HG03520 (cell line): ENCODE measurements around the gene SDCCAG8.
"Not testable (repeated sequence)": the region's sequence is repeated elsewhere in the genome, so short reads cannot be mapped to it uniquely, and the experiment has no call there.

ENCODE experiments used
- ATAC-seq: cut with Tn5 transposase; IDR thresholded peaks from one replicate; pipeline ENCODE4 v1.9.1; 2021; ENCODE audit warnings: mild to moderate bottlenecking, moderate library complexity; ENCODE audit not compliant: unreplicated experiment

The SDCCAG8 gene

DNA sequence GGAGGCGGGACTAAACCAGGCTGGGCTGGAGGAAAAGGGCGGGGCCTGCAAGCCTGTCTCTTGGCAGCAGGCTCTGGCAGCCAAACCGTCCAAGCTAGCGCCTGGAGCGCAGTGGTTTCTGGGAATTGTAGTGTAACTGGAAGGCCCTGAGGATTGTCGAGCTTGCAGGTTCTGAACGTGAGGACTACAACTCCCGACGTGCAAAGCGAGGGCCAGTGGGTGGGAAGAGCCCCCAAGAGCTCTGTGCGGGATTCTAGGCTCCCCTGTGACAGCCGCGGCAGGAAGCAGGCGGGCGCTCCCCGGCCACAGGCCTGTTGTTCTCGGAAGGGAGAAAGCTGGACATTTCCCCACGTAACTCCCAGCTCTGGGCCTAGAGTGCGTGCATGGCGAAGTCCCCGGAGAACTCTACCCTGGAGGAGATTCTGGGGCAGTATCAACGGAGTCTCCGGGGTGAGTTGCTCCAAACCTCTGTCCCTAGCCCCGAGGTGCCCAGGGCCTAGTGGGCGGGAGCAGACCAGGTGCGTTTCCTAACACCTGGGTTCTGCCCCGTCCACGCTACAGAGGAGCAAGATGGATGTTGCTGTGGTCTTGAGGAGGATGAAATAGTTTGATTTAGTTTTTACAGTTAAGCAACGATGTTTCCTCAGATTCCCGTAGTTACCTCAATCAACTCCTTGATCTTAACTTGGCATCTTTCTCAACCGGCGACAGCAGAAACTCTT is at the start of gene SDCCAG8:
SDCCAG8 (plus strand) TSS at position 251 of the 722 bp plus-strand sequence; CDS start at position 384, 133 bp downstream.
- peak; percentile 63 for ATAC-seq

DNA sequence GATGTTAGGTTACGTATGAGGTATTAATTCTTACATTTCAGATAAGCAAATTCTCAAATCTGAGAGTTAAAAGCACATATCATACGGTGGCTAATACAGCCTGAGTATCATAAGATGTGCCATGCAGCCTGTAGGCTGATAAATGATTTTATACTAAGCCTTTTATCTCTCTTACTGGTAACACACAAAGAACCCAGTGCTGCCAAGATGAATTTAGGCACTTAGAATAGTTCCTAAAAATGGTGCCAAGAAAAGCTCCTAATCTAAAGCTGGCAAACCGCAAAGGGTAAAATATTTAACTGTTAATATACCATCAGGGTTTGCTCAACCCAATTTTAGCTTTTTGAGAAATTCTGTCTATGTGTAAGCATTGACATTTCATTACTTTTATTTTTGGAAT is 43.9 kb upstream of the SDCCAG8 start:
- ATAC-seq, result not testable (repeated sequence)

DNA sequence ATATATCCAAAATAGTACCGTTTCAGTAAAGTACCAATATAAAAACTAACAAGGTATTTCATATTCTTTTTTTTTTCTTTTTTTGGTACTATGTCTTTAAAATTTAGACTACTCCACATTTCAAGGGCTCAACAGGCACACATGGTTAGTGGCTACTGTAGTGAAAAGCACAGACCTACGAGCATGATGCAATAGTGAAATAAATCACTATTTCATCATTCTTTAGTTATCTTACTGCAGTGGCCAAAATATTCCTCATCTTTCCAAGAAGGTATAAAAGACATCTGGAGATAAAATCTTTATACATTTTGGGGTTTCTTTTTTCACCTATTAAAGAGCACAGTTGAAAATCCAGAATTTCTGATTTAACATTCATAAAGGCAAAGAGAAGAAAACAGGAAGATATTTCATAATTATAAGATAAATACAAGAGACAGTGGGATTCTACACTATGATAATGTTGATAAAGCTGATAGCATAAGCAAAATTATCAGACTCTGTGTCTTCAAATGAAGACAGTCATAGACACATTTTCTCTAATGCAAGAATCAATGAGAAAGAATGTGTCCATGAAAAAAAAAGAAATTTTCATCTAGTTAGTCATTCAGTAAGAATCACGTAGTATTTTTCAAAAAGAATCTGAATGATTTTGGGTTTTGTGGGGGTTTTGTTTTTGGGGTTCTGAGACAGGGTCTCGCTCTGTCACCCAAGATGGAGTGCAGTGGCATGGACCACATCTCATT is 42.6 kb upstream of the SDCCAG8 start:
- ATAC-seq, result no peak

DNA sequence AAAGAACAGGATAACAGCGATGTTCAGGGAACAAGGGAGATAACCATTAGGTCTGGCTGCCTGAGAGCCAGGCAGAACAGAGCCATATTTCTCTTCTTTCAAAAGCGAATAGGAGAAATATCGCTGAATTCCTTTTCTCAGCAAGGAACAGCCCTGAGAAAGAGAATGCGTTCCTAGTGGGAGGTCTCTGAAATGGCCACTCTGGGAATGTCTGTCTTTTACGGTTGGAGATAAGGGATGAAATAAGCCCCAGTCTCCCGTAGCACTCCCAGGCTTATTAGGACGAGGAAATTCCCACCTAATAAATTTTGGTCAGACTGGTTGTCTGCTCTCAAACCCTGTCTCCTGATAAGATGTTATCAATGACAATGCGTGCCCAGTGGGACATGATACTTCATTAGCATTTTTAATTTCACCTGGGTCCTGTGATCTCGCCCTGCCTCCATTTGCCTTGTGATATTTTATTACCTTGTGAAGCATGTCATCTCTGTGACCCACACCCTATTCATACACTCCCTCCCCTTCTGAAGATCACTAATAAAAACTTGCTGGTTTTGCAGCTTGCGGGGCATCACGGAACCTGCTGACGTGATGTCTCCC is 40.5 kb upstream of the SDCCAG8 start:
- not testable (repeated sequence) for ATAC-seq

DNA sequence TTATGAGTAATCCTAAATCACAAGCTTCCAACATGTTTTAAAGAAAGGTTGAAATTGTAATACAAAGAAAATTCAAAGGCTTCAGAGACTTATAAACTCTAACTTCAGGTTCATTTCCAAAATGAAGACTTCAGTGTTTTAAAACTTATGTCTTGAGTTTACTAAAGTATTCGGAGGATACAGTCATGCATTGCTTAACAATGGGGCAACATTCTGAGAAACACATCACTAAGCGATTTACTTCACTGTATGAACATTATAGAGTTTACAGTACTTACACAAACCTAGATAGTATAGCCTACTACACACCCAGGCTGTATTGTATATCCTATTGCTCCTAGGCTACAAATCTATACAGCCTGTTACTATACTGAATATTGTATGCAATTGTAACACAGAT is 39.1 kb upstream of the SDCCAG8 start:
- ATAC-seq, result no peak

DNA sequence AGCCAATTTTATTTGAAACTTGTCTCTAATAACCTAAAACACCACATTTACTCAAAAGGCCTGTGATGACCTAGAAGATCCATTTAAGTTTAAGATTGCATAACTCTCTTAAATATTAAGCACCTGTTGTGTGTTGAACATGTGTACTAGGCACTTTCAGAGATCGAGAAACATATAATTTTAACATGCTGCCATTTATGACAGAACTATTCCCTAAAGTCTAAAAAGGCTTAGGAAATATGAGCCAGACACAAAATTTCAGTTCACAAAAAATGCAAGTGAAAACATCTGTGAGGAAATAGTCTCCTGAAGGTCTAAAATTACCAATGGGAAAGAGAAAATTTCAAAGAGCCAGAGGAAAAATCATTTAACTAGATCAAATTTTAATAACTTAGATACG is 38.5 kb upstream of the SDCCAG8 start:
- ATAC-seq, result no peak

DNA sequence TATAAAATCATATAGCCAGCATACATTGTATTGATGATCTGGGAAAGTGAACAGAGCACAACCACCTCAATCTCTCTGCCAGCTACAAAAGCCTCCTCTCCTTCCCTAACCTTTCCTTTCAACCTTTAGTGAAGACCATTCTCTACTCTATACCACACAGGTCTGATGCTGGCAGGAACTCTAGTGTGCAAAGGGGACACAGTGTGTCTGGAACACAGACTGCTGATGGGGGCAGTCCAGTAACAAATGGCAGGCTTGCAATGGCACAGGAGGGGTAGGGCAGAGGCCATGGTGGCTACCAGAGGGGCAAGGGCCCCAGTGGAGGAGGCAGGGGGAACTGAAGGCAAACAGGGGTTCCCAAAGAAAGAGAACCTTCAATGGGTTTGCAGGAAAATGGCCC is 37.8 kb upstream of the SDCCAG8 start:
- no peak for ATAC-seq

DNA sequence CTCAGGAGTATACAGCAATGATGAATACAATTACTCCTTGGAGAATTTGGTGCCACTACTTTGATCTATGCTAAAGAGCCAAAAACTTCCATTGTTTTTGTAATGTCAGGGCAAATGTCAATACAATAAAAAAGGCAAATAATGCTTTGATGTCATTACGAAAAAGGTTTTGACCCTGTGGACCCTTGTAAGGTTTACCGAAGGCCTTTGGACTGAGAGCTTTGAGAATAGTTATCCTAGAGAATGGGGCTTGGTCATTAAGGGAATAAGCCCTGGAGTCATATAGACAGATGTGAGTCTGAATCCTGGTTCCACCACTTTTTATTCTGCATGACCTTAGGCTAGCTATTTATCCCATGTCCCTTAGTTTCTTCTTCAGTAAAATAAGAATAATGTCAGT is 28.2 kb upstream of the SDCCAG8 start:
- no peak for ATAC-seq

DNA sequence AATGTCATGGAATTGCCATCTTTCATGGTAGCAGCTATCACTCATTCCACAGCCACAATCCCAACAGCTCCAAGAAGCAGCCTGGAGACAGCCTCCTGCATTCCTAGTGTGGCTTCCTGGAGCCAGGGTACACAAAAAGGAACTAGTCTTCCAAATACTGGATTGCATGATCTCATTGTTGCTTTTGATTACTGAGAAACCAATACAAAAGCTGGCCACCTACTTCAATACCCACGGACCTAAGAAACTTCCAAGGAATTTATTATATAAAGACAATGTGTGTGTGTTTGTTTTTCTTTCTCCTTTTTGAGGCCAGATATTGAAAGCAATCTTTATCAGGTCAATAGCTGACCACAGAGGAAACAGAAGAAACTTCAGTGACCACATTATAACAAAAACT is 26.3 kb upstream of the SDCCAG8 start:
- ATAC-seq, result no peak

DNA sequence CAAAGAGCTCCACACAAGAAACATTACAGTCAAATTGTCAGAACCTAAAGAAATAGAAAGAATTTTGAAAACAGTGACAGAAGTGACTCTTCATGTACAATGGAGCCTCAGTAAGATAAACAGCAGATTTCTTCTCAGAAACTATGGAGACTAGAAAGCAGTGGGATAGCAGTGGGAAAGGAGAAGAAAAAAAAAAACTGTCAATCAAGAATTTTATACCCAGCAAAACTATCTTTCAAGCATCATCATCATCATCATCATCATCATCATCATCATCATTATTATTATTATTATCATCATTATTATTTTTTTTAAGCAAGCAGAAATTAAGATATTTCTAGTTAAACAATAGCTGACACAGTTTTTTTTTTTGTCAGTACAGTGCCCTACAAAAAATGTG is 24.9 kb upstream of the SDCCAG8 start:
- no peak for ATAC-seq

DNA sequence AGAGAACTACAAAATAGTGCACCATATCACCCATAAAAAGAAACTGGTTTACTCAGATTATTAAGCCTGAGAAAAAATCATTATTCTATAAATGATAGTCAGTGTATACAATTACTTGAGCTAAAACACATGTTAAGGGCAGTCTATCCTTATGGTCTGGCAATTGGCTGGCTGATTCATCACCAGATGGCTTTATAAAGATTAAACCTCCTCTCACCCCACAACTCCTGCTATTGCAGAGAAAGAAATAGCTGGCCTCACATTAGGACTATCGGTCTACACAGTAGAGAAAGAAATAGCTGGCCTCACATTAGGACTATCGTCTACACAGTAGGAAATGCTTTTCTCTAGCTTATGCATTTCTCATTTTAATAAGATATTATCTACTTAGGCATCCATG is 21.9 kb upstream of the SDCCAG8 start:
- no peak for ATAC-seq

DNA sequence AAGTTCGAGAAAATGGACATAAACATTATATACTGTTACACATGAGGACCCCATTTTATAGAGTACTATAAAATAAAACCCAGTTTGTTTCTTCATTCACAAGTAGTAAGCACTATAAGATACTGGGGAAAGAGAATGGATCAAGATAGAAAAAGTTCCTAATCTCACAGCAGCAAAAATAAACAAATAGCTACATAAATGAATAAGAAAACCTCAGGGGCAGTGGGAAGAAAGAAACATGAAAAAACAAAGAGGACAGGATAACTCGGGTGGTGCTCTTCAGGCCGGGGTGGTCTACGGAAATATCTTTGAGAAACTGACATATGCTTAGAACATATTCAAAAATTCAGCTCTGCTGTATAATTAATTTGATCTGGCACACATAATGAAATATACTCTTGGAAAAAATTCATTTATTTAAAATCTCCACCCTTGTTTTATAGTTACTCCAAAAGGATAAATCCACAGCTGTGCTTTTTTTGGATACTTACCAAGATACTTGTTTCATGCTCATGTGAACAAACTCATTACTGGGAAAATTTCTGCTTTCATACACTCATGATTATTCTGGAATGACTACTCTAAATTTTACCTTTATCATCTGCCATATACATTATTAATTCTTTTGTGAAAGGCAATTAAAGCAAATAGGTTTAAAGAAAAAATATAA is 20.7 kb upstream of the SDCCAG8 start:
- ATAC-seq, result no peak

DNA sequence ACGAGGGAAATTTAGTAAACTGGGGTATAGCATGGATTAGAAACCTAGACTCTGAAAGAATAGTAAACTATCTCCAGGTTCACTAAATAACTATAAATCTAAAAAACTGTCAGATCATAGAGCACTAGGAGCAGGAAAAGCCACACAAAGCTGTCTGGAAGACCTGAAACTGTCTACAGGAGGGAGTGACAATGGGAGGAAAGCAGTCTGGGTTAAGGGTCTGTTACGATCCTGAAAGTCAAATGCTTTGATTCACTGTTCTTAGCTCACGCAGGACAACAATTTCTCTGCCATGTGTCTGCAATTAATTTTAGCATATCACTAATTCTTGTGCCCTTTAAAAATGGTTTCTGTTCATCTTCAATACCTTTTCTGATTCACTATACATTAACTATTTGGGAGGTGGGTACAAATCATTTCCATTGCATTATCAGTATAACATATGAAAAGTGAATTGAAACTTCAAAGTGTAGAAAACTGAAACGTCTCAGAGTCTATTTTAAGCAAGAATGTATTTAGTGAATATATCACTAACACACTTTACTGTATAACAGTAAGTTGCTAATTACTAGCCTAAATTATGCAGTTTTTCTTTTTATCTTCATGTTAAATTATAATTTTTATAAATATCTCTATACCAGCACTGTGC is 19.1 kb upstream of the SDCCAG8 start:
- ATAC-seq, result no peak

DNA sequence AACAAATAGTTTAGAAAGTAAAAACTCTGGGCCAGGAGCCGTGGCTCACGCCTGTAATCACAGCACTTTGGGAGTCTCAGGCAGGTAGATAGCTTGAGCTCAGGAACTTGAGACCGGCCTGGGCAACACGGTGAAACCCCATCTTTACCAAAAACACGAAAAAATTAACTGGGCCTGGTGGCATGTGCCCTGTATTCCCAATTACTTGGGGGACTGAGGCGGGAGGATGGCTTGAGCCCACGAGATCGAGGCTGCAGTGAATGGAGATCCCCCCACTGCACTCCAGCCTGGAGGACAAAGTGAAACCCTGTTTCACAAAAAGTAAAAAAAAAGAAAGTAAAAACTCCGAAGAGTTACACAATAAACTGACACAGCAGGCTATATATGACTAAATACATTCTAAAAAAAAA is 11.4 kb upstream of the SDCCAG8 start:
- peak; percentile 64 for ATAC-seq

DNA sequence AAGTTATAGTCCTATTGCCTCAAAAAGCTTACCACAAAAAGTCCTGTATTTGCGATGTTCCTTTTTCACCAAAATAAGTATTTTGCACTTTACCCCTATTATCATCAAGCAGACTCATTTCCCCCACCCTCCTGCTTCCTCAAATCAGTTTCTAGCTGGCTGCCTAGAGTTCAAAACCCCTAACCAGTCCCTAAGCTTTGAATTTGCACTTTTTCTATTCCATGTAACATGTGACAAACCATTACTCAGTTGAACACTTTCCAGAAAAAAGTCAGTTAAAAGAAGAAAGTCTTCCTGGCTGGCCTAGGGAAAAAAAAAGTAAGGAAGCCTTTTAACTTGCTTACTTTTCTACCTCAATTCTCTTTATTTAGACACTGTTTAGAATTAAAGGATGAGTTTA is 8.9 kb upstream of the SDCCAG8 start:
- no peak for ATAC-seq

DNA sequence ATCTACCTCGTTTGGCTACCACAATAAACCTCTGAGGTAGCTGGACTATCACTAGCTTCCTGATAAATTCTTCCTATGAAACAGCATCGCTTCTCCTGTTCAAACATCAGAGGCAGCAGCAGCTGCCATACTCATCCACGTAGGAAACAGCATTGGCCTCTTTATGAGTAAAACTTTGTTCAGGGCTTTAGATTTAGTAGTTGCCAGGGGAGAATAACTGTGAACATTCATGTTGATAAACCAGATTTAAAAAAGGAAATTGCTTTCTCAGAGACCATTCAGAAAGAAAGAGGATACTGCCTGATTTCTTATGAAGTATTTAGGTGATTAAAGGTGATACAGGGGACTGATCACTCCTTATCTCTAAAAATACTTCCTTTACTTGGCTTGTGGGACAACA is 7.9 kb upstream of the SDCCAG8 start:
- ATAC-seq, result no peak

DNA sequence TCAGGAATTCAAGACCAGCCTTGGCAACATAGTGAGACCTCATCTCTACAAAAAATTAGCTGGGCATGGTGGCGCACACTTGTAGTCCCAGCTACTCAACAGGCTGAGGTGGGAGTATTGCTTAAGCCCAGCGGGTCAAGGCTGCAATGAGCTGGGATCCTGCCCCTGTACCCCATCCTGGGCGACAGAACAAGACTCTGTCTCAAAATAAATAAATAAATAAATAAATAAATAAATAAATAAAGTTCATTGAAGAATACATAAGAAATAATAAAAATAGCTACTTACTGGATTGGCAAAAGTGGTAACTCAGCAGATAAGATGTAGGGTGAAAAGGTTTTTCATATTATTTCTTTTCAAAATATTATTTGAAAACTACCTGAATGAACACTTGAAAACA is 6.6 kb upstream of the SDCCAG8 start:
- ATAC-seq, result no peak

DNA sequence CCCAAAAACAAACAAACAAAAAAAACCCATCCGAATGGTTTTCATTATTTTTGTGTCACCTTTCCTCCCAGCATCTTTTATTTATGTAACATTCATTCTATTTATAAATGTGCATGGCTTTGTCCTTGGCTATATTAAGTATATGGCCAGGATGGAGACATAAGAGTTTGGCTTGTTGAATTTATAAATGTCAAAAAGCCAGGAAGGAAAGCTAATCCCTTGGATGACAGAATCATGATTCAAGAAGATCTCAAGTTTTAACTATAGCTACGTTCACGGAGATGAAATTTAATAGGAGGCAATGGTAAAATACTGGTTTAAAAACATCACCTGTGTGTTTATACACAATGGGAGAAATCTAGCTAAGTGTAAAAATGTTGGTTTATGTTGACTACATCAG is 5.7 kb upstream of the SDCCAG8 start:
- no peak for ATAC-seq

DNA sequence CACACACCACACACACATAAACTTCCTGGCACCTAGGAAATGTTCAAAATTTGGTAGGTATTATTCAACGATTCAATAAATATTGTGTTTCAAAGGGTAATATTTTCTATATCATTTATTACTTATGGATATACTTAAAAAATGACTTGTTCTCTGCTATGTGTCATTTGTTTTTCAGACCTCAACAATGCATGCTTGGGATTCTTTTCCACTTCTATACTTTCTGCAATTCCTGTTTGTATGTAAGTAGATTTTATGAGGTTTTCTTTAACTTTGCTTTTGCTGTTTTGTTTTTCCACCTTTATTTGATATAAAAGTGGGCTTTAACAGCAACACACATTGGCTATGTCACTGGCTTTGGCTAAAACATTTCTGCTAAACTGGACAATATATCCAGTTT is 4.3 kb upstream of the SDCCAG8 start:
- ATAC-seq, result no peak

DNA sequence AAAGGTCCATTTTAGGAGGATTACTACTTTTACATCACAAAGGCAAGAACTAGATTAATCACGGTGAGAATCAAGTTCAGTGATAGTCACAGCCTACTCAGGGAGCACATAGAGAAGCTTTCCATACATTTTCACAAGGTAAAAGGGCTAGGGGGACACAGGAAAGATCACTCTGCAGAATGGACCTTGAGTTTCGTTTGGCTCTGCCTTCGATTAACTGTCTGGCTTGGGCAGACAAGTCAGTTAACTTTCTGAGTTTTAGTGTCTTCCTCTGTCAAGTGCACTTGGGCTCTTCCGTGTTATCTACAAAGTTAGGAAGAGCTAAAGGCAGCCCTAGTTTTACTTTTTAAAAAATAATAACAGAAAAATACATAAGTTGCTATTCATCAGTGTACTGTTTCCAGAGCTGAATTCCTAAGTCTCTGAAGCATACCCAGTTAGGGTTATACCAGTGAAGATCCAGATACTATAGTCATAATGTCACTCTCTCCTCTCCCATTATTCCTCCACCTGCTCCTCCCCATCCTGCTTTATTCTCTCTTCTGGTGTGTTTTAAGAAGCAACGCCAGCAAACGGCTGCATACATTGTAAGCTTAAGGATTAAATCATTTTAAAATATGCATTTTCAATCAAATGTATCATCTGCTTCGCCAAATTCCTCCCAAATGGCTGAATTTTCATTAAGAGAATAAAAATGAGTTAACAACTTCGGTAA is 2.5 kb upstream of the SDCCAG8 start:
- no peak for ATAC-seq

DNA sequence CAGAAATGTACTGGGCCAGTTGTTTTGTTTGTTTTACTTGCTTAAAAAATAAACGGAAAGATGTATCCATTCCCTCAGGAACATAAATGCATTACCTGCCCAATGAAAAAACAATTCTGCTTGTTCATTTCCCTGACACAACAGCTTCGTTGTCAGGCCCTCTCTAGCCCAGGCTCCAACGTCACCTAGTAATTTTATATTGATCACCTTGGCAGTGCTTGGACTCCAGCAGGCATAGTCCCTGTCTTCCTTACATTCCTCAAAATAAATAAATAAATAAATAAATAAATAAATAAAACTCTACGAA is 2.0 kb upstream of the SDCCAG8 start:
- ATAC-seq, result no peak
